GM12878 (cell line): ENCODE measurements around the gene KRTAP3-2. TPM values are rescaled to one million over a fixed set of nuclear protein-coding genes. Genes with fewer than 3 reads are reported as not detected.

ENCODE experiments used
- ATAC-seq: fragments of 200-7000 bp; cut with Tn5 transposase; 3 replicates; pipeline ENCODE4 v1.9.1; 2020; ENCODE audit warnings: mild to moderate bottlenecking, moderate library complexity
- BruUV-seq: library from RNA; stranded (reverse); fragments of 400-500 nt; replicated peaks from 2 replicates; lab custom pipeline; 2021; lab: Mats Ljungman, UMichigan
- CTCF ChIA-PET: fragments of 300-600 bp; sonication (Branson Sonifier 250); formaldehyde crosslinking; extraction: SDS; loops from one replicate; lab custom pipeline; 2021; ENCODE audit warnings: inconsistent platforms; lab: Yijun Ruan, JAX
- POLR2A ChIA-PET: fragments of 350-600 bp; formaldehyde crosslinking; extraction: SDS; loops from one replicate; lab custom pipeline; 2021; ENCODE audit warnings: inconsistent platforms; lab: Charles Lee
- RAD21 ChIA-PET: fragments of 300-600 bp; sonication (Branson Sonifier 250); formaldehyde crosslinking; loops from one replicate; lab custom pipeline; 2023; ENCODE audit warnings: antibody characterized with exemption; ENCODE audit not compliant: unreplicated experiment; lab: Charles Lee
- SMC1A ChIA-PET: fragments of 300-600 bp; sonication (Branson Sonifier 250); formaldehyde crosslinking; loops from one replicate; lab custom pipeline; 2023; ENCODE audit not compliant: unreplicated experiment, uncharacterized antibody; lab: Charles Lee
- DNase-seq: peaks from one replicate; pipeline ENCODE4 v3.0.0-alpha.2; 2011; ENCODE audit warnings: low read depth, low spot score
- FAIRE-seq: peaks from 3 replicates; lab custom pipeline; 2011; peaks lifted over from hg19 to GRCh38; lab: Jason Lieb, UNC
- H2AFZ ChIP-seq: 2 replicates; pipeline ENCODE4 v1.6.0; 2011; ENCODE audit warnings: low read depth, low read length, control low read depth; ENCODE audit not compliant: control insufficient read depth
- H3K27ac ChIP-seq: 2 replicates; pipeline ENCODE4 v1.5.1; 2011; ENCODE audit warnings: control low read depth; ENCODE audit not compliant: control insufficient read depth, insufficient read depth
- H3K27me3 ChIP-seq, 2 experiments: replicated peaks in 1 of 2; 2 replicates each; pipeline versions ENCODE4 v1.6.0 to v1.6.1; 2011; ENCODE audit warnings: low read length in 1 of 2; ENCODE audit not compliant: control insufficient read depth in 2 of 2, insufficient read depth in 2 of 2
- H3K36me3 ChIP-seq, 2 experiments: 2 replicates each; pipeline ENCODE4 v1.5.1; 2011; ENCODE audit warnings: low read length in 1 of 2; ENCODE audit not compliant: control insufficient read depth in 2 of 2, insufficient read depth in 2 of 2
- H3K4me1 ChIP-seq: 2 replicates; pipeline ENCODE4 v1.6.1; 2011; ENCODE audit warnings: mild to moderate bottlenecking, low read length, moderate library complexity, mixed read lengths; ENCODE audit not compliant: control insufficient read depth, insufficient read depth
- H3K4me2 ChIP-seq: 2 replicates; pipeline ENCODE4 v1.6.0; 2011; ENCODE audit warnings: control low read depth; ENCODE audit not compliant: control insufficient read depth, insufficient read depth
- H3K4me3 ChIP-seq: fragments of 200-600 bp; sonication (generic); 2 replicates; pipeline ENCODE4 v1.5.1; 2016
- H3K79me2 ChIP-seq: 2 replicates; pipeline ENCODE4 v1.6.0; 2011; ENCODE audit warnings: low read length; ENCODE audit not compliant: control insufficient read depth, insufficient read depth
- H3K9ac ChIP-seq: 2 replicates; pipeline ENCODE4 v1.8.0; 2011; ENCODE audit warnings: low read length, control low read depth, mixed read lengths; ENCODE audit not compliant: control insufficient read depth, insufficient read depth
- H3K9me3 ChIP-seq: replicated peaks from 3 replicates; pipeline ENCODE4 v1.5.1; 2011; ENCODE audit warnings: mild to moderate bottlenecking, low read length; ENCODE audit not compliant: control insufficient read depth, insufficient read depth
- H4K20me1 ChIP-seq: 2 replicates; pipeline ENCODE4 v1.6.0; 2011; ENCODE audit not compliant: control insufficient read depth, insufficient read depth
- BACH1 ChIP-seq: fragments of 450-650 bp; IDR thresholded peaks from 2 replicates; pipeline ENCODE4 v1.6.1; 2017; ENCODE audit warnings: mild to moderate bottlenecking, borderline replicate concordance
- JUNB ChIP-seq: IDR thresholded peaks from 2 replicates; pipeline ENCODE4 v1.6.1; 2016; ENCODE audit warnings: antibody characterized with exemption, mild to moderate bottlenecking
- KAT2A ChIP-seq: conservative IDR thresholded peaks from 2 replicates; pipeline ENCODE4 v1.6.1; 2011; ENCODE audit warnings: low read depth, low read length; ENCODE audit not compliant: control insufficient read depth
- MTA3 ChIP-seq: IDR thresholded peaks from 2 replicates; pipeline ENCODE4 v1.6.1; 2012; ENCODE audit warnings: low read length, inconsistent platforms, borderline replicate concordance
- RB1 ChIP-seq: fragments of 450-650 bp; formaldehyde crosslinking; IDR thresholded peaks from 2 replicates; pipeline ENCODE4 v1.6.1; 2017; ENCODE audit warnings: mild to moderate bottlenecking, borderline replicate concordance
- RCOR1 ChIP-seq: conservative IDR thresholded peaks from 2 replicates; pipeline ENCODE4 v1.6.1; 2012; ENCODE audit warnings: low read depth, low read length, improper control_type of control experiment
- SPI1 ChIP-seq: IDR thresholded peaks from 2 replicates; pipeline ENCODE4 v1.6.1; 2011; ENCODE audit warnings: low read depth, mild to moderate bottlenecking, low read length, moderate library complexity, borderline replicate concordance; ENCODE audit not compliant: insufficient read depth
- SREBF1 ChIP-seq: IDR thresholded peaks from 2 replicates; pipeline ENCODE4 v1.6.1; 2012; ENCODE audit warnings: mild to moderate bottlenecking, low read length
- WRNIP1 ChIP-seq: IDR thresholded peaks from 2 replicates; pipeline ENCODE4 v1.6.1; 2011; ENCODE audit warnings: low read depth, low read length, improper control_type of control experiment, borderline replicate concordance
- WGBS: methylation state at CpG from one replicate; pipeline ENCODE4 v1.1.6; 2016; ENCODE audit warnings: low lambda C conversion rate; ENCODE audit not compliant: insufficient replicate concordance, insufficient coverage; ENCODE audit errors: missing lambda C conversion rate; 5-methylcytosine and 5-hydroxymethylcytosine counted together
- in situ Hi-C: fragments of 300-500 bp; cut with MboI; formaldehyde crosslinking; loops from 9 replicates; pipeline ENCODE4 v1.14.3; 2018; ENCODE audit warnings: mixed read lengths
- intact Hi-C: fragments of 100-400 bp; cut with micrococcal nuclease; formaldehyde crosslinking; loops from one replicate; pipeline ENCODE4 v1.14.2; 2022; ENCODE audit not compliant: unreplicated experiment
- polyA plus RNA-seq, 11 experiments: library from polyadenylated mRNA; depleted of rRNA in 4 of 11; unstranded in 6 of 11; stranded (reverse) in 5 of 11; fragments of >200 nt; fragmentation: Nextera tagmentation in 4 of 11; fragmentation: Illumina TruSeq in 1 of 11; extraction: Ambion mirVana in 4 of 11; extraction: Trizol in 1 of 11; gene quantifications; 1 replicate in 1 of 11; 2 replicates in 10 of 11; pipeline versions ENCODE4 v1.2.1 to v1.2.3, GENCODE V29; 2011 to 2016; ENCODE audit warnings: inconsistent platforms in 2 of 11, missing spikeins in 2 of 11, low read depth in 1 of 11
- total RNA-seq, 4 experiments: library from RNA; depleted of rRNA in 3 of 4; stranded (reverse); fragments of >200 nt in 3 of 4; fragmentation: Illumina TruSeq in 1 of 4; extraction: Trizol in 1 of 4; gene quantifications; 2 replicates each; pipeline versions ENCODE4 v1.2.1 to v1.2.3, GENCODE V29; 2013 to 2021
- TF ChIP-seq, protein P1 (sequence below): fragments of 450-650 bp; IDR thresholded peaks from 2 replicates; pipeline ENCODE4 v1.6.1; 2017; ENCODE audit warnings: borderline replicate concordance
- TF ChIP-seq, protein P2 (sequence below): fragments of 450-650 bp; IDR thresholded peaks from 2 replicates; pipeline ENCODE4 v1.6.1; 2014; ENCODE audit warnings: mild to moderate bottlenecking

KRTAP3-2 gene
- total and polyA plus RNA-seq, 10 of the 15 experiments (the other 5 are each of a cell fraction or from before 2014, with no cell fraction given): not detected

DNA sequence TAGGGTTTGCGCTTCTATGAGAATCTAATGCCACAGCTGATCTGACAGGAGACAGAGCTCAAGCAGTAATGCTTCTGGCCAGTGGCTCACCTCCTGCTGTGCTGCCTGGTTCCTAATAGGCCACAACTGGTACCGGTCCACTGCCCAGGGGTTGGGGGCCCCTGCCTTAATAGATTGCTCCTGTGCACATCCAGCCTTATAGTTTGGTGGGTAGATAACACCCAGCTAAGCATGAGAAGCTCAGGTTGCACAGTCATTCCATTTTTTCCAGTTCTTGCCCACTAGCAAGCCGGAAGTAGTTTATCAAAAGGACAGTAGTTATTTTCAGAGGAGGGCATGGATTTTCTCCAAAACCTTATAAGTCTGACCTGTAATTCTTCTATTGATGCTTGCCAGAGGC, 19.7 kb upstream of the KRTAP3-2 start (continued):
- no peak for TF ChIP-seq MTA3
- TF ChIP-seq BACH1: no peak
- no peak for TF ChIP-seq SPI1
- TF ChIP-seq WRNIP1: no peak
- TF ChIP-seq RCOR1: no peak
- TF ChIP-seq KAT2A: no peak
- TF ChIP-seq JUNB: no peak
- TF ChIP-seq, protein P1, sequence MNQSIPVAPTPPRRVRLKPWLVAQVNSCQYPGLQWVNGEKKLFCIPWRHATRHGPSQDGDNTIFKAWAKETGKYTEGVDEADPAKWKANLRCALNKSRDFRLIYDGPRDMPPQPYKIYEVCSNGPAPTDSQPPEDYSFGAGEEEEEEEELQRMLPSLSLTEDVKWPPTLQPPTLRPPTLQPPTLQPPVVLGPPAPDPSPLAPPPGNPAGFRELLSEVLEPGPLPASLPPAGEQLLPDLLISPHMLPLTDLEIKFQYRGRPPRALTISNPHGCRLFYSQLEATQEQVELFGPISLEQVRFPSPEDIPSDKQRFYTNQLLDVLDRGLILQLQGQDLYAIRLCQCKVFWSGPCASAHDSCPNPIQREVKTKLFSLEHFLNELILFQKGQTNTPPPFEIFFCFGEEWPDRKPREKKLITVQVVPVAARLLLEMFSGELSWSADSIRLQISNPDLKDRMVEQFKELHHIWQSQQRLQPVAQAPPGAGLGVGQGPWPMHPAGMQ: no peak

DNA sequence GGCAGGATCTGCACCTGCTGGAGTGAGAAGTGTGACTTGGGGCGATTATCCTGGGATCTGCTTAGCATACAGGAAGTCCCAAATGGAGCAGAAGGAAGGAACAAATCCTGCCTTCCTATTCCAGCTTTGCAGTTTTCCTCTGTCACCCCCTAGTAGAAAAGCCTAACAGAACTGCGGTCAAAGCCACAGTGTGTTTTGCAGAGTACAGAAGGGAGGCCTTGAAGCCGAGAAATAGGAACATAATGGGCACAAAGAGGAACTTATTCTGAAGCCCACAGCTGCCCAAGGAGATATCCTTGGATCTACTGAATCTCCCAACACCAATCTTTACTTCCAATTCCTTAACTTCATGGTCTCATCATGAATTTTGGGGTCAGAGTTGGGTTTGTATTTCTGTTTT, 18.8 kb upstream of the KRTAP3-2 start:
- Histone ChIP-seq H2AFZ (no peak overlapping the region), H3K4me2 (no peak overlapping the region), H3K36me3 (no peaks in the 10 kb centered on the region), H3K79me2 (no peaks in the 10 kb centered on the region), H3K27ac (no peak overlapping the region), H3K4me1 (no peaks in the 10 kb centered on the region), H3K9ac (no peak overlapping the region), H4K20me1 (no peaks in the 10 kb centered on the region), H3K9me3 (no peaks in the 10 kb centered on the region), H3K4me3 (no peak overlapping the region), H3K27me3 (no peaks in the 10 kb centered on the region; a peak in 2 of 4 replicates)
- TF ChIP-seq SREBF1 (no peak), RB1 (no peak)
- TF ChIP-seq, protein P2, sequence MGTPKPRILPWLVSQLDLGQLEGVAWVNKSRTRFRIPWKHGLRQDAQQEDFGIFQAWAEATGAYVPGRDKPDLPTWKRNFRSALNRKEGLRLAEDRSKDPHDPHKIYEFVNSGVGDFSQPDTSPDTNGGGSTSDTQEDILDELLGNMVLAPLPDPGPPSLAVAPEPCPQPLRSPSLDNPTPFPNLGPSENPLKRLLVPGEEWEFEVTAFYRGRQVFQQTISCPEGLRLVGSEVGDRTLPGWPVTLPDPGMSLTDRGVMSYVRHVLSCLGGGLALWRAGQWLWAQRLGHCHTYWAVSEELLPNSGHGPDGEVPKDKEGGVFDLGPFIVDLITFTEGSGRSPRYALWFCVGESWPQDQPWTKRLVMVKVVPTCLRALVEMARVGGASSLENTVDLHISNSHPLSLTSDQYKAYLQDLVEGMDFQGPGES: no peak
- WGBS: 47% methylated on average over 3 of the region's 3 CpGs
- in situ Hi-C loops: no loop called here
- RAD21 ChIA-PET: no interaction called here
- intact Hi-C loops: no loop called here
- DNase-seq (no peak), ATAC-seq (no peak), FAIRE-seq (no peak)
- no TSS peak for BruUV-seq
- SMC1A ChIA-PET: no interaction called here
- POLR2A ChIA-PET: no interaction called here
- CTCF ChIA-PET: no interaction called here
